ENCODE measurements around the gene NDUFS7.
"Not testable (repeated sequence)": the region's sequence is repeated elsewhere in the genome, so short reads cannot be mapped to it uniquely, and the experiment has no call there.

Gene NDUFS7

DNA sequence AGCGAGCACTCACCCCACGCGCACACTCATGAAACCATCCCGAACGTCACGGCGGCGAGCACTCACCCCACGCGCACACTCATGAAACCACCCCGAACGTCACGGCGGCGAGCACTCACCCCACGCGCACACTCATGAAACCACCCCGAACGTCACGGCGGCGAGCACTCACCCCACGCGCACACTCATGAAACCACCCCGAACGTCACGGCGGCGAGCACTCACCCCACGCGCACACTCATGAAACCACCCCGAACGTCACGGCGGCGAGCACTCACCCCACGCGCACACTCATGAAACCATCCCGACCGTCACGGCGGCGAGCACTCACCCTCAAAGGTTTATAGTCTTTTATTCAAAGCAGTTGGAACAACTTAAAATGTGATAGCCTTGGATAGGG lies 36.4 kb downstream of the NDUFS7 start:
- not testable (repeated sequence) for DNase-seq

DNA sequence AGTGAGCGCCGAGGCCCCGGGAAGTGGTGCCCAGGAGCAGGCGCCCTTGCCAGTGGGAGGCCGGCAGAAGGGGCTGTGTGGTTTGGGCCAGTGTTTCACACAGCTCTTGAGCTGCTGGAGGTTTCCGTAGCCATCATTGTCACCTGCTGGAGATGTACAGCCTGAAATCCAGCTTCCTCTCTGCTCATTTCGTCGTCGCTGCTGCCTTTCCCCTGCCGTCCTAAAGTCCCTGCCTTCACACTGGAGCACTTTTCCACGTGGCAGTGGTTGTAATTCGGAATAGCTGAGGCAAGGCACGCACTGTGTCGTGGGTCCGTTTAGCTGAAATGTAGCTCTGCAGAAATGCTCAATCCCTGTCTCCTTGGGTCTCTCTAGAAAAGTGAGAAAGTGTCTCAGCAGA lies 36.9 kb downstream of the NDUFS7 start:
- no peak for DNase-seq

DNA sequence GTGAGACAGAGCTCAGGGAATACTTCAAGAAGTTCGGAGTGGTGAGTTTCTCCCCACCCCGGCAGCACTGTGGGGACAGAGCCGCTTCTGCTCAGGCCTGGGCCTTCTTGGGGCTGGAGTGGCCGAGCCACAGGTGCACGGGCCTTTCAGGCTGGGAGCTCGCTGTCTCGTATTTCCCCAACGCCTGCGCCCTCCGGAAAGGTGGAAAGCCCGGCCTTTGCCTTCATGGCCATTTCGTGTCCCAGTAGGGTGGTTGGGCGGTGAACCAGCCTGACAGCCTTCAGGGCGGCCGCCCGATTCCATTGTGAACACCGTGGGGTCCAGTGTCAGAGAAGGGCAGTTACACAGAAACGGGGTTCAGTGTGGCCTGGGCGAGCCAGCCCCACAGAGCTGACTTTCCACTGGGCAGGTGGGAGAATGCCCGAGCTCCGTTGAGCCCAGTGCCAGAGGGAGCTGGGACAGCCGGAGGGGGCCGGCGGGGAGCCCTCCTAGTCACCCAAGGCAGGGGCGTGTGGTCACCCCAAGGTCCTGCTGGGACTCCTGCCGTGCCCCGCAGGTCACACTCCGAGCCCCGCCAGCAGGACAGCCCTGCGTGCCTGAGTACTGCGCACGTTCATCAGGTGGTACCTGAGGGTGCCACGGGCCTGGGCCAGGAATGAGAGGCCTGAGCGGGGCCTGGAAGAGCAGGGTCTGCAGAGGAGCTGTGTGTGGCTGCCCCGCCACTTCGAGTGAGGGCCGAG lies 37.7 kb downstream of the NDUFS7 start:
- no peak for DNase-seq

DNA sequence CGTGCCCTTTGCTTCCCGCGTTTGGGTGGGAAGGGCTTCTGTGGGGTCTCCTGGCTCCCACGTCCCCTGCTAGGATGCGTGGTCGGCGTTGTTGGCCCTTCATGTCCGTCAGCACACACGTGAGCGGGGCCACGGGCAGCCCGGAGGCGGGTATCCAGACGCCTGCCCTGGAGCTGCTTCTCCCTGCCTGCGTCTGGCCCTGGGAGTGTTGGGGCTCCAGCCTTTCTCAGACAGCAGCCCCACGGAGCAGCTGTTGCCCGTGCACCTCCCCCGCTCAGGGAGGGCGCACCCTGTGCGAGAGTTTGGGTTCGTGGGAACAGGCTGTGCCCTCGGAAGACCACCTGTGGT lies 38.2 kb downstream of the NDUFS7 start:
- DNase-seq: no peak

DNA sequence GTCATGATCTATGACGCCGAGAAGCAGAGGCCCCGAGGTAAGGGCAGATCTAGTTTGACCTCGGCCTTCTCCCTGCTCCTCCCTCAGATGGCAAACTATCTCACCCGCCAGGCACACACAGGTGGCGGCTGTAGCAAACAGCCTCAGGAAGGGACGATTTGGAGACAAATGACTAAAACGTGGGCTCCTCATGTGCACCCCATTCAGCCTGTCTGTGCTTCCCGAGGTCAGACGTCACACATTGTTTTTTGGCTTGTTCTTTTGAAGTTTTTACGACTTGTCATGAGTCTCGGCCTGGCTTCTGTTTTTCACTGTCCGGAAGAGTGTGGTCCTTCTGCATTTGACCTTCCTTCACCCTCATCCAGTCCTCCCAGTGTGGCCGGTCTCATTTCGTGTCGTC lies 38.7 kb downstream of the NDUFS7 start:
- DNase-seq: no peak

DNA sequence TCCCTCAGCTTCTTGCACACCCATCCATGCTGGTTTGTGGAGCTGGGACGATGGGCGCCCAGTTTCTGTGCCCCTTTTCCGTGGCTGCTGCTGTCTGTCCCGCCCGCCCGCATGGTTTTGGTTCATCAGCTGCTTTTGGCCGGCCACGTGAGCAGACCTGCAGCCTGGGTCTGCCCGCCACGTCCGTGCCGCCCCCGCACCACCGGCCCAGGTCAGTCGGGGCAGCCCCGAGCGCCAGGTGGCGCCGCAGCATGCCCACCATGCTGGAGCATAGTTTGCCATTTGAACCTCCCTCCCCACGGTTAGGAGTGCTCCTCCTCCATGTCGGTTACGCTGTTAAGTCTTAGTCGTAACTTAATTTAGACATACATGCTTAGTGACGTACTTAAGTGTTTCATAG lies 39.2 kb downstream of the NDUFS7 start:
- no peak for DNase-seq

DNA sequence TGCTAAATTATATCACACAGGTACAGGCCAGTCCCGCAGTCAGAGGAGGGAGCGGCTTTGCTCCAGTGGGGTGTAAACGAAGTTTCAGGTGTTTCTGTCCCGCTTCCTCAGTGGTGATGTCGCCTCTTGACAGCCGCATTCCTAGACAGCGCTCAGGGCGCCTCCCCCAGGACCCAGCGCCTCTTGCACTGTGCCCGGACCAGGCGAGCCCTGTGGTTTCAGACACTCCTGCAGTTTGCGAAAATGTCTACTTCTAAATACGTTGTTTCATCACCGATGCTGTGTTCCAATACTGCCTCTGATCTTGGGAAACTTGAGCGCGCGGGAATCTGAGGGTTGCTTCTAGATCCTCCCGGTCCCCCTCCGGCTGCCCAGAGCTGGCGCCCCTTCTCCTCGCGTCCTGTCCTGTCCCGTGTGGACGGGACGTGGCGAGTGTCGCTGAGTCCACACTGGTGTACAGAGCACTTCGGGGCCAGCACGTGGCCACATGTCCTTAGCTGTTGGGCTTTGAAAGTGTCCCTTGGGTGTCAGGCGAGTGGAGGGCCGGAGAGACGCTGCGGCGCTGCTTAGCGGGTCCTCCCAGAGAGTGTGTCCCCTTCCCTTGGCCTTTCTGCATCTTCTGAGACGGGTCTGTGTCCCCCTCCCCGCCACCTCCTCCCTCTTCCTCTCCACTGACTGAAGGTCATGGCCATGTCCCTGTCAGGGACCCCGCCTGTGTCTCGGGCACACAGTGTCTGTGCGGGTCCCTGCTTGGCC lies 39.9 kb downstream of the NDUFS7 start:
- no peak for DNase-seq

DNA sequence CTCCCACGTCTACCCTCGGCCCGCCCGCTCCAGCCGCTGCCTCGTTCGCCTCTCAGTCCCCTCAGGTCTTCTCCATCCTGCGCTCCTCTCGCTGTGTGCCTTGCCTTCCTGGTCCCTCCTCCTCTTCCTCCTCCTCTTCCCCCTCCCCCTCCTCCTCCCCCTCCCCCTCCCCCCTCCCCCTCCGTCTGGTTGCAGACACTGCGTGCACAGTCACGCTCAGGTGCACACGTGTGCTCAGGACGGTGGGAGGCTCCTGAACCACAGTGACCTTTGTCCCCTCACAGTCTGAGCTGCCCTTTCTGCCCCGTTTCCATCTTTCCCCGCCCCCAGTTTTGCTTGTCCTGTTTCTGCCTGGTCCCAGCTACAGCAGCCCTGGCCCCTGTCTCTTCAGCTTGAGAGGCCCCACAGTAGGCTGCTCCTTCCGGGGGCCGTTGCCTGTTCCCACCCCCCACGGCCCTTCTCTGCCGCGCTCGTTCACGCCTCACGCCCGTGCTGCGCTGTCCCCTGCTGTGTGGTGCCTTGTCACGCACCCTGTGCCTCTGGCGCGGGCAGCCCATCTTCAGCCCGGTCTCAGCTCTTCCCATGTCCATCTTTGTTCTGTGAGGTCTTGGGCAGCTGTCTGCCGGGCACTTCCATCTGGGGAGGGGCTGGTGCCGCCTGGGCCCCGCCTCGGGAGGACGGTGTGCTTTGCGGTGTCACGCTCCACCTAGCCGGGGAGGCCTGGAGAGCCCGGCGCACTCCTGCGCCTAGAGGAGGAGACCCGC lies 40.7 kb downstream of the NDUFS7 start:
- no peak for DNase-seq

DNA sequence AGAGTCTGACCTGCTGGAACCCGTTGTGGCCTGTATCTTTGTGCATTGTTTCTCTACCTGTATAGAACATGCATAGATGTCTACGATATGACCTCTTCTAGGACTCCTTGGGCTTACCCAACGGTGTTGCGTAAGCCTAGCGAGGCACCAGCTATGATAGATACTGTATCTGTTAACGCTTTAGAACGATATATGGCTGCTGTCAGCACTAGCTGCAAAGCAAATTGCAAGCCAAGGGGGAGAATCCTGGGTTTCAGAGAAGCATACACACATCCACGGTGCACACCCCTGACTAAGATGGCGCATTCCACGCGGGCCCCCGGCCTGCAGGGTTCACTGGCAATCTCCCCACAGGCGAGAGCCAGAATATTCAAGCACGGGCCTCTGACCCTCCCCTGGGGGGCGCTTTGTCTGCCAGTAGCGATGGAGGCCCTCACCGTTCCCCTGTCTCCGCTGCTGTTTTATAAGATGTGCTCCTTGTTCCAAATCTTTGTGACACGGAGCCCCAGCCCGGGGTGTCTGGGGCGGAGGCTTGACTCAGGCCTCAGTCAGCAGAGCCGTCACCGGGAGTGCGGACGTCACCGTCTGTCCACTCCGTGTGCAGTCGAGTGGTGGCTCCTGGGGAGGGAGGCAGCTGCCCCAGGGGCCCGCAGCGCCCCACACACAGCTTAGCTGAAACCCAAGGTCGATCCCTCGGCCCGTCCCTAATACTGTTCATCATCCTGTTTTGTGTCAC lies 41.6 kb downstream of the NDUFS7 start:
- DNase-seq: no peak

DNA sequence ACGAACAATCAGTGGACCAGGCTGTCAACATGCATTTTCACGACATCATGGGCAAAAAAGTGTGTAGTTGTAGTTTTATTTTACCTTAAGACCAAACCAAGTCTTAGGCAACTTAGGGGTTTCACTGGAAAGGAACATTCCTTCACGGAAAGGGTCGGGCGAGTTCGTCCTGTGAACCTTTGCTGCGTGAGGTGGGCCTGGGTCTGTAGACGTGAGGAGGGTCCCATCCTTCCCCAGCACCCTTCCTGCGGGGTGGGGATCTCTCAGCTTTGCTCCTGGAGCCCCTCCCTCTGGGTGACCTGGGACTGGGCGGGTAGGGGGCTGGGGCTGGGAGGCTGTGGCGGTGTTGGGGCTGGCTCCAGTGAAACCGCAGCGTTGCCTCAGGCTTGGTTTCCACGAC lies 42.2 kb downstream of the NDUFS7 start:
- DNase-seq: no peak

DNA sequence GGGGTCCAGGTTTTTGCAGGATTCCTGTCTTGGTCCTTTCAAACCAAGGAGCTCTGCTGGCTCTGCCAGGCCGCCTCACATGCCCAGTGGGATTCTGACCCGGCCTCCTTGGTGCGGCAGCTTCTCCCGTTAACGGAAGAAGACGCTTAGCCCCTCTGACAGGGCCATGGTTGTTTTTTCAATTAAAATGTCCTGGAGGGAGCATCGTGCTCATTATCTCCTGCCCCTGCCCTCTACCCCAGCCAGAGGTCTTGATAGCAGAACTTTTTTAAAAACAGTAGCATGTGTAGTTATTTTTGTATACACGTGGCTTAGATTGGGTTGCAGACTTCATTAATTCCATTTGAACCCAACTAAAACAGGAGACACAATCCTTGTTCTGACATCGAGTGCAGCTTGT lies 43.0 kb downstream of the NDUFS7 start:
- DNase-seq: no peak

DNA sequence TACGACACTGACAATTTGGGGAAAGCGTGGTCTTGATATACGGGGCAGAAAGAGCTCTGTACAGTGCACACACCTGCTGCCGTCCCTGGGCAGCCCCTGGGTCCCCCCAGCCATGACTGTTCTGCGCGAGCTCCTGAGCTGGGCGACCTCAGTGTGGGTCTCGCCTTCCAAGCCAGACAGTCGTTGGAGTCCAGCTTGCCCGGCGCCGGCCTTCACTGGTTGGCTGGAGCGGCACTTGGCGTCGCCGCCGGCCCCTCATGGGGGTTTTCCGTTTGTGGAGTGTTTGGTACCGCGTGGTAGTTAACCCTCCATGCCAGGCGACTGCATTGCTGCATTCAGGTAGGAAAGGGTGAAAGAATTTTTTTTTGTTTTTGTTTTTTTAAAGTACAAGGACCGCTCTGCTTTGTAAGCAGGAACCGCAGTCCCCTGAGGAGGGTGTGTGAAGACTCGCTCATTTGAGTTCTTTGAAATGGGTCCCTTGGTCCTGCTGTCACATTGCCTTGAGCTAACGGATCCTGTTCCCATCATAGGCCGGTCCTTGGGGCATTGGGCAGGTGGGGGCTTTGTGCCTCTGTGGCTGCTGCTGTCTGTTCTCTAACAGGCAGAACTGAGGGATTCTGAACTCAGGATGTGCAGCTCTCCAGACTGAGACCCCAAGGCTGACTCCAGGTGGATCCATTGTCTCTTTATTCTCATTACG lies 43.7 kb downstream of the NDUFS7 start:
- no peak for DNase-seq

DNA sequence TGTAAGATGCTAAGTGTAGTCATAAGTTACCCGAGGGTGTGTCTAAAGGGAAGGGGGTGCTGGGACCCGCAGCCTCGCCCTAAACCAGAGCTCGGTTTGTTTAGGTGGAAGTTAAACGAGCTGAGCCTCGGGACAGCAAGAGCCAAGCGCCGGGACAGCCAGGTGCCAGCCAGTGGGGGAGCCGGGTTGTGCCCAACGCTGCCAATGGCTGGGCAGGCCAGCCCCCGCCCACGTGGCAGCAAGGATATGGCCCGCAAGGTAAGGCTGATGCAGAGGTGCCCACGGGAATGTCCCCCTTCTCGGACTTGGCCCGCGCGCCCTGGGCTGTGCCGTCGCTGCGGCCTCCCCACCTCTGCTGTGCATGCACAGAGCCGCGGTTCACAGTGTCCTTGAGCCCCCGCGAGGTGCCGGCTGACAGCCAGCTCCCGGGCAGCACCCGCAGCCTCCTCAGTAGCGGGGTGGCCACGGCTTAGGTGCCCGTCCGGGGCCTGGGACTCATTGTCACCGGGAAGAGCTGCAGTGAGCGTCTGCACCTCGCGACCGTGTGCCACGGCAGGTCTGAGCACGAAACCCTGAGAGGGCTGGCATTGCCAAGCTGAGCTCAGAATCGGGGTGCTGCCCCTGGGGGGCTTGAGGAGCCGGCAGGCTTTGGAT lies 45.2 kb downstream of the NDUFS7 start:
- no peak for DNase-seq

DNA sequence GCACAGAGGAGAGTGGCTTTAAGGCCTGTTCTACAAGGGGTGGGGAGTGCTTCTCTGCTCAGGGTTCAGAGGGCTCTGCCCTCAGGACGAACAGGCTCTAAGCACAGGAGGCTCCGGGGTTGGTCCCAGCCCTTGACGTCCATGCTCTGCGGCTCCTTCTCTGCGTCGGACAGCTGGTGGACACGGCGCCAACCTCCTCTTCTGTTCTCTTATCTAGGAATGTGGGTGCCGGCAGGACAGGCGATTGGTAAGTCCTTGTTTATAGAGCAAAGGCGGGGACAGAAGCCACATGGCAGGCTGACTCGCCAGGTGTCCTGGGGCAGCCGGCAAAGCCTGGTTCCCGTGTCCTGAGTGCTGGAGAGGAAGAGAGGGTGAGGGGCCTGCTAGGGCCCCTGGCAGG lies 46.0 kb downstream of the NDUFS7 start:
- DNase-seq: no peak

DNA sequence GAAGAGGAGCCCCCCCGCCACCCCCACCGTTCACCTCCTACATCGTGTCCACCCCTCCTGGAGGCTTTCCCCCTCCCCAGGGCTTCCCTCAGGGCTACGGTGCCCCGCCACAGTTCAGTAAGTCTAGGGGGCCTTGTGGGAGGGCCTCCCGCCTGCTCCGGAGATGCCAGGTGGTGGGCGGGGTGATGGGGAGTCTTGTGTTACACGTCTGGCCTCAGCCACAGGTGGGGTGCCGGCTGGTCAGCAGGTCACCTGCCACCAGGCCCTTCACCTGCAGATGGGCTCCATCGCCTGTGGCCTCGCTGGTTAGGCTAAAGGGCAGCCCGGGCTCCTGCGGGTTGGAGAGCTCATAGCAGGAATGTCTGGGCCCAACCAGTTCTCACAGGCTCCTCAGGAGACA lies 46.5 kb downstream of the NDUFS7 start:
- DNase-seq: no peak

DNA sequence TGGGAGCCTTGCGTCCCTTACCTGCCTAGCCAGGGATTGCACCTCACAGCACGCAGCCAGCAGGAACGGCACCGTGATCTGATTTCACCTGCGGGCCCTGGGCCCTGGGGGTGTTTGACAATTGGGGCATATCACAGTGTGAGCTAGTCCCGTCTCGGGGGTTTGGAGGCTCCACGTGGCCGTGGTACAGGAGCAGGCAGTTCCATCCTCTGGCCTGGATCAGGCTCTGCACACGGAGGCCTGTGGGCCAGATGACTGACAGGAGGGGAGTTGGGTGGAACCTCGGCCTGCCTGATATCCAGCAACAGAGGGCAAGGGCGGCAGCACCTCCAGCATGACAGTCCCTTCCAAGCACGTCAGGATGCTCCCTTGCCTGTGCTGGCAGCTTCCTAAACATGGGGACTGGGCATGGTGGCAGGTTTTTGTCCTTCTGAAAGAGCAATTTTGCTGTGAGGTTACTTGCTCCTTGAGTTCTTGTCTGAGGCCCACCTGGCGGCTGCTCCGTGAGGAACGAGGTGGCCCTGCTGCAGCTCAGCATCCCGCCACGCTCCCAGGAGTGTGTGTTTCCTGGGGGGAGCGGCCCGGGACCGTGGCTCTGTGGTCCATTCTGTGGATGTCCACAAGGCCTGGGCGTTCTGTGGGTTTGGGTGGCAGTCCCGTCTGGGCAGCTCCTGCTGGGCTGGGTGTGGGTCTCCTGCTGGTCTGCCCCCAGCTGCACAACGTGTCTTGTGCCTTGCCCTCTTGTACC lies 48.2 kb downstream of the NDUFS7 start:
- DNase-seq: no peak

DNA sequence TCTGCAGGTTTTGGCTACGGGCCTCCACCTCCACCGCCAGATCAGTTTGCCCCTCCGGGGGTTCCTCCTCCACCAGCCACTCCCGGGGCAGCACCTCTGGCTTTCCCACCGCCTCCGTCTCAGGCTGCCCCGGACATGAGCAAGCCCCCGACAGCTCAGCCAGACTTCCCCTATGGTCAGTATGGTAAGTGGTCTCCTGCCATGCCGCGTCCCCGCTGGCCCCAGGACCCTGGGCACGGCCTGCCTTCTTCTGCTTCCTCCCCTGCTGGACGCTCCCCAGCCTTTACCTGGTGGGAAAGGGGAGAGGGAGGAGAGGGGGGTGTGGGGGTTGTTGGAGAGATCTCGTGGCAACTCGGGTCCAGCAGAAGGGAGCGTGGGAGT lies 48.8 kb downstream of the NDUFS7 start:
- no peak for DNase-seq

DNA sequence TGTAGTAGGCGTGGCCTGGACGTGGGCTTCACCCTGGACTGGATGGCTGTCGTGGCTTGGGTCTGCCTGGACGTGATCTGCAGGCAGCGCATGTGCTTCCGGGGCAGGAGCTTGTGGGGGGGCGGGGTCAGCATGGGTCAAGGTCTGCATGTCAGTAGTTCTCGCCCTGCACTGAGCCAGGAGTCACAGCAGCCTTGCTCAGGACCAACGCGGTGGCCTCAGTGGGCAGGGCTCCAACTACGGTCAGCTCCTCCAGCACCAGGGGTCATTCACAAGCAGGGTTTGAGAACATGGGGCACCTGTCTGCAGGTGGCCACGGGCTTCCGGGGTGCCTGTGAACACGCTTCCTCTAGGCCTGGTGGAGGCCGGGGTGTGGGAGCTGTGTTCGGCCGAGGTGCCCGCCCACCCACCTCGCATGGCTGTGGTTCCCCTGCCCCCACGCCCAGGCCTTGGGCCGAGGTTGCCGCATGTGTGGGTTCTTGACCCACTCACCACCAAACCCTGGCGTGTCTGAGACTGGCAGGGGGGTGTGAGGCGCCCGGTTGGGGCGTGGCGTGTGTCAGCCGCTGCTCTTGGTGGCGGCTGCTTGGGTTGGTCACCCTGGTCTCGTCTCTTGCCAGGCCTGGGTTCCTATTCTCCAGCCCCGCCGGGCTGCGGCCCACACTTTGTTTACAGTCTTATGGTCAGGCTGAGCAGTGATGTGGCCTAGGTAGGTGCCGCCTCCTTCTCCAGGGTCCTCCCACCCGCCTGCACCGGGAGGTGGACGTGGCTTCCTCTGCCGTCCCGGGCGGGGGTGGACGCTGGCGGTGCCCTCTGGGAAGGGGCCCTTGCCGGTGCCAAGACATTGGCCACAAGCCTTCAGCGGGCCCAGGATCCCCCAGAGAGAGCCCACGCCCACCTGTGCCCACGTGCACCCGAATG lies 49.7 kb downstream of the NDUFS7 start:
- no peak for DNase-seq

DNA sequence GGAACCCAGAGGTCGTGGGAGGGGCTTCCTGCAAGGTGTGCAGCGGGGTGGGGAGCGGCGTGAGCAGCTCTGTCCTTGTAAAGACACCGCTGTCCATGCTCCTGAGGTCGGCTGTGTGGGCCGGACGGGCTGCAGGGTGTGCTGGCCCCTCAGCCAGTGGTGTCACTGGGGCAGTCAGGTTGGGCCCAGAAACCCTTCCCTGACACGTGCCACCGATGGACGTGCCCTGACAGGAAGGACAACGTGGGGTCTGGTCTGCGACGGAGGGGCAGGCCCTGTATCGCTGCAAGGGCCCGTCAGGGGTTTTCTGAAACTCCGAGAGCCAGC lies 50.3 kb downstream of the NDUFS7 start:
- no peak for DNase-seq

DNA sequence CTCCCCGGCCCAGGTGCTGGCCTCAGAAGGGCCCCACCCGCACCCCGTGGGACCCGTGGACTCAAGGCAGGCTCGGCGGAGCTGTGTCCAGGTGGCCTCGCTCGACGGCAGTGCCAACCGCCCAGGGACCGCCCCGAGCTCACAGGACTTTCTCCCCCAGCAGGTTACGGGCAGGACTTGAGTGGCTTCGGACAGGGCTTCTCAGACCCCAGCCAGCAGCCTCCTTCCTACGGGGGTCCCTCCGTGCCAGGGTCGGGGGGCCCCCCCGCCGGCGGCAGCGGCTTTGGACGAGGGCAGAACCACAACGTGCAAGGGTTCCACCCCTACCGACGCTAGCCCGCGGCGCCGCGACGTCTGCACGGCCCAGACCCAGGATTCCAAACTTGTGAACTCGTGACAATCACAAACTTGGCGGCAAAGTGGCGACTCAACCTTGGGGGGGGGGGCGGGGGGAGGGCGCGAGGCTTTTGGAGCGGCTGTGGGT lies 50.9 kb downstream of the NDUFS7 start:
- no peak for DNase-seq

All from NCI-H1694 (cell line).